H9 (cell line): ENCODE results near the gene VAV1. TPM values are rescaled to one million over a fixed set of nuclear protein-coding genes. Genes with fewer than 3 reads are reported as not detected.

ENCODE experiments used
- DNase-seq: peaks from one replicate; pipeline ENCODE4 v3.0.0-alpha.2; 2017
- H2AFZ ChIP-seq: one replicate; pipeline ENCODE4 v1.6.1; 2013; ENCODE audit warnings: mild to moderate bottlenecking, low read length, control low read depth, moderate library complexity
- H2AK5ac ChIP-seq: 2 replicates; pipeline ENCODE4 v1.6.1; 2013; ENCODE audit warnings: low read length, control low read depth, mixed read lengths; ENCODE audit not compliant: insufficient read length
- H2BK120ac ChIP-seq: one replicate; pipeline ENCODE4 v1.6.1; 2013; ENCODE audit warnings: low read depth, mild to moderate bottlenecking, low read length, control low read depth, inconsistent platforms; ENCODE audit not compliant: poor library complexity, severe bottlenecking
- H2BK12ac ChIP-seq: 2 replicates; pipeline ENCODE4 v1.6.1; 2013; ENCODE audit warnings: low read length, control low read depth, mixed read lengths, low read depth; ENCODE audit not compliant: insufficient read length
- H2BK15ac ChIP-seq: 2 replicates; pipeline ENCODE4 v1.6.1; 2013; ENCODE audit warnings: low read depth, low read length, control low read depth
- H2BK20ac ChIP-seq: one replicate; pipeline ENCODE4 v1.6.1; 2013; ENCODE audit warnings: low read depth, mild to moderate bottlenecking, low read length, control low read depth, inconsistent platforms; ENCODE audit not compliant: poor library complexity, severe bottlenecking
- H2BK5ac ChIP-seq: 2 replicates; pipeline ENCODE4 v1.6.1; 2013; ENCODE audit warnings: low read length, control low read depth, mixed read lengths; ENCODE audit not compliant: insufficient read length
- H3K14ac ChIP-seq: 2 replicates; pipeline ENCODE4 v1.6.1; 2013; ENCODE audit warnings: low read length, control low read depth; ENCODE audit not compliant: insufficient read depth
- H3K18ac ChIP-seq: 2 replicates; pipeline ENCODE4 v1.6.1; 2013; ENCODE audit warnings: low read depth, mild to moderate bottlenecking, mixed read lengths, low read length, control low read depth; ENCODE audit not compliant: insufficient read length
- H3K23ac ChIP-seq: 2 replicates; pipeline ENCODE4 v1.6.1; 2013; ENCODE audit warnings: low read length, control low read depth, mixed read lengths, low read depth; ENCODE audit not compliant: insufficient read length
- H3K23me2 ChIP-seq: 2 replicates; pipeline ENCODE4 v1.6.1; 2013; ENCODE audit warnings: low read depth, mild to moderate bottlenecking, mixed read lengths, low read length, control low read depth; ENCODE audit not compliant: insufficient read length, poor library complexity, severe bottlenecking
- H3K27ac ChIP-seq: 2 replicates; pipeline ENCODE4 v1.5.1; 2013; ENCODE audit warnings: low read length, control low read depth, mixed read lengths, low read depth; ENCODE audit not compliant: insufficient read length
- H3K27me3 ChIP-seq: 2 replicates; pipeline ENCODE4 v1.6.1; 2013; ENCODE audit warnings: low read length, control low read depth, inconsistent platforms; ENCODE audit not compliant: insufficient read depth
- H3K4ac ChIP-seq: 2 replicates; pipeline ENCODE4 v1.6.1; 2013; ENCODE audit warnings: low read depth, mild to moderate bottlenecking, control low read depth, inconsistent platforms, low read length, moderate library complexity
- H3K4me1 ChIP-seq: 2 replicates; pipeline ENCODE4 v1.6.1; 2013; ENCODE audit warnings: low read length, control low read depth, inconsistent platforms; ENCODE audit not compliant: insufficient read depth
- H3K4me2 ChIP-seq: 2 replicates; pipeline ENCODE4 v1.6.1; 2013; ENCODE audit warnings: low read length, control low read depth, mixed read lengths; ENCODE audit not compliant: insufficient read length, insufficient read depth
- H3K56ac ChIP-seq: 2 replicates; pipeline ENCODE4 v1.6.1; 2013; ENCODE audit warnings: low read depth, mild to moderate bottlenecking, mixed read lengths, low read length, control low read depth; ENCODE audit not compliant: insufficient read length
- H3K79me1 ChIP-seq: 2 replicates; pipeline ENCODE4 v1.6.1; 2013; ENCODE audit warnings: low read depth, mild to moderate bottlenecking, moderate library complexity, low read length, control low read depth, inconsistent platforms; ENCODE audit not compliant: insufficient read depth, poor library complexity, severe bottlenecking
- H3K79me2 ChIP-seq: 2 replicates; pipeline ENCODE4 v1.6.1; 2013; ENCODE audit warnings: low read length, control low read depth, inconsistent platforms; ENCODE audit not compliant: insufficient read depth
- H3K9ac ChIP-seq: 2 replicates; pipeline ENCODE4 v1.6.1; 2013; ENCODE audit warnings: low read length, control low read depth, mixed read lengths; ENCODE audit not compliant: insufficient read length; ENCODE audit errors: extremely low read depth
- H3K9me3 ChIP-seq: one replicate; pipeline ENCODE4 v1.6.1; 2013; ENCODE audit warnings: low read depth, low read length, inconsistent platforms; ENCODE audit not compliant: control insufficient read depth
- H3T11ph ChIP-seq: one replicate; pipeline ENCODE4 v1.6.1; 2013; ENCODE audit warnings: mild to moderate bottlenecking, low read length, control low read depth, inconsistent platforms
- H4K20me1 ChIP-seq: one replicate; pipeline ENCODE4 v1.6.1; 2013; ENCODE audit not compliant: control insufficient read depth, insufficient read length, insufficient read depth
- H4K5ac ChIP-seq: 2 replicates; pipeline ENCODE4 v1.6.1; 2013; ENCODE audit warnings: low read depth, mild to moderate bottlenecking, mixed read lengths, low read length, control low read depth; ENCODE audit not compliant: insufficient read length
- H4K8ac ChIP-seq: replicated peaks from 2 replicates; pipeline ENCODE4 v1.6.1; 2013; ENCODE audit warnings: low read length, control low read depth, mixed read lengths, low read depth; ENCODE audit not compliant: insufficient read length
- H4K91ac ChIP-seq: 2 replicates; pipeline ENCODE4 v1.6.1; 2013; ENCODE audit warnings: low read depth, mild to moderate bottlenecking, moderate library complexity, mixed read lengths, low read length, control low read depth; ENCODE audit not compliant: insufficient read length
- H3K27ac Mint-ChIP-seq, 3 experiments: 2 replicates in 2 of 3; 3 replicates in 1 of 3; pipeline ENCODE4 v1.8.0; 2020 to 2021; ENCODE audit warnings: mixed read lengths in 3 of 3, mild to moderate bottlenecking in 1 of 3, moderate library complexity in 1 of 3
- H3K27me3 Mint-ChIP-seq: 2 replicates; pipeline ENCODE4 v1.8.0; 2021; ENCODE audit warnings: low read depth, mild to moderate bottlenecking, moderate library complexity, mixed read lengths
- H3K36me3 Mint-ChIP-seq, 3 experiments: 2 replicates in 2 of 3; 3 replicates in 1 of 3; pipeline ENCODE4 v1.8.0; 2020 to 2021; ENCODE audit warnings: low read depth in 3 of 3, mixed read lengths in 3 of 3; ENCODE audit not compliant: insufficient read depth in 1 of 3
- H3K4me1 Mint-ChIP-seq, 2 experiments: 2 replicates each; pipeline ENCODE4 v1.8.0; 2020; ENCODE audit warnings: mixed read lengths in 2 of 2
- H3K4me3 Mint-ChIP-seq, 2 experiments: 2 replicates in 1 of 2; 3 replicates in 1 of 2; pipeline ENCODE4 v1.8.0; 2020 to 2021; ENCODE audit warnings: mild to moderate bottlenecking in 2 of 2, mixed read lengths in 2 of 2, moderate library complexity in 1 of 2
- H3K9me3 Mint-ChIP-seq, 2 experiments: 2 replicates in 1 of 2; 3 replicates in 1 of 2; pipeline ENCODE4 v1.8.0; 2020; ENCODE audit warnings: mild to moderate bottlenecking in 2 of 2, mixed read lengths in 2 of 2, moderate library complexity in 1 of 2
- WGBS: extraction: QIAGEN DNeasy Blood & Tissue Kit; methylation state at CpG from one replicate; pipeline ENCODE4 v1.1.7; 2013; ENCODE audit warnings: missing lambda C conversion rate, low lambda C conversion rate, mixed read lengths; ENCODE audit not compliant: insufficient read length; ENCODE audit errors: extremely low coverage; 5-methylcytosine and 5-hydroxymethylcytosine counted together
- total RNA-seq: library from RNA; stranded (reverse); gene quantifications from 2 replicates; pipeline ENCODE4 v1.2.1, GENCODE V29; 2021
- TF ChIP-seq, protein P1 (sequence below): fragments of 200-600 bp; sonication (generic); conservative IDR thresholded peaks from 3 replicates; pipeline ENCODE4 v1.8.0; 2021; ENCODE audit warnings: antibody characterized with exemption, mild to moderate bottlenecking

VAV1 gene
- total RNA-seq, 1 experiment from 2014 or later, result 0.90 TPM

DNA sequence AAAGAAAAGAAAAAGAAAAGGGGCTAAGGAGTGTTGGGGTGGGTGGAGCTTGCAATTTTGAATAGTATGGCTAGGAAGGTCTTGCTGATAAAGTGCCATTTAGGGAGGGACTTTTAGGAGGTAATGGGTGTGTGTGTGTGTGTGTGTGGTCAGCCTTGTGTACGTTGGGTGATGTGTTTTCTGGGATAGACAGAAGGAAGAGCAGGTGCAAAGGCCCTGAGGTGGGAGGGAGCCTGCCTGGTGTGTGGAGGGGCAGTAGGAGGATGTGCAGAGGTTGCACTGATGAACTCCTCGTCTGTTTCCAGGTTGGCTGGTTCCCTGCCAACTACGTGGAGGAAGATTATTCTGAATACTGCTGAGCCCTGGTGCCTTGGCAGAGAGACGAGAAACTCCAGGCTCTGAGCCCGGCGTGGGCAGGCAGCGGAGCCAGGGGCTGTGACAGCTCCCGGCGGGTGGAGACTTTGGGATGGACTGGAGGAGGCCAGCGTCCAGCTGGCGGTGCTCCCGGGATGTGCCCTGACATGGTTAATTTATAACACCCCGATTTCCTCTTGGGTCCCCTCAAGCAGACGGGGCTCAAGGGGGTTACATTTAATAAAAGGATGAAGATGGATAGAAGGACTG, 84.4 kb downstream of the VAV1 start:
- Mint-ChIP-seq H3K9me3 (peaks cover 2 to 49% of the 10 kb centered on the region in 2 experiments; a peak in 4 of 5 replicates), H3K4me3 (no peak overlapping the region), H3K27ac (no peak overlapping the region), H3K27me3 (peaks cover 7% of the 10 kb centered on the region), H3K4me1 (no peaks in the 10 kb centered on the region), H3K36me3 (no peaks in the 10 kb centered on the region)
- H2BK120ac ChIP-seq, result no peak overlapping the region
- WGBS, result no CpG with 5 or more reads among the region's 14 CpGs
- no peak overlapping the region for H3K18ac ChIP-seq
- no peak overlapping the region for H2BK15ac ChIP-seq
- no peaks in the 10 kb centered on the region for H4K20me1 ChIP-seq
- H4K8ac ChIP-seq, result no peak overlapping the region
- DNase-seq, result no peak
- H3K79me2 ChIP-seq, result no peaks in the 10 kb centered on the region
- no peak overlapping the region for H3K23ac ChIP-seq
- H3K79me1 ChIP-seq, result no peaks in the 10 kb centered on the region
- H2BK12ac ChIP-seq, result no peak overlapping the region
- no peak overlapping the region for H4K5ac ChIP-seq
- H3K4ac ChIP-seq, result no peak overlapping the region
- H3K27ac ChIP-seq, result no peak overlapping the region
- no peak overlapping the region for H3K9ac ChIP-seq
- no peaks in the 10 kb centered on the region for H3K9me3 ChIP-seq
- H3K23me2 ChIP-seq, result peaks cover 4% of the 10 kb centered on the region
- no peaks in the 10 kb centered on the region for H3K27me3 ChIP-seq
- TF ChIP-seq, protein P1, sequence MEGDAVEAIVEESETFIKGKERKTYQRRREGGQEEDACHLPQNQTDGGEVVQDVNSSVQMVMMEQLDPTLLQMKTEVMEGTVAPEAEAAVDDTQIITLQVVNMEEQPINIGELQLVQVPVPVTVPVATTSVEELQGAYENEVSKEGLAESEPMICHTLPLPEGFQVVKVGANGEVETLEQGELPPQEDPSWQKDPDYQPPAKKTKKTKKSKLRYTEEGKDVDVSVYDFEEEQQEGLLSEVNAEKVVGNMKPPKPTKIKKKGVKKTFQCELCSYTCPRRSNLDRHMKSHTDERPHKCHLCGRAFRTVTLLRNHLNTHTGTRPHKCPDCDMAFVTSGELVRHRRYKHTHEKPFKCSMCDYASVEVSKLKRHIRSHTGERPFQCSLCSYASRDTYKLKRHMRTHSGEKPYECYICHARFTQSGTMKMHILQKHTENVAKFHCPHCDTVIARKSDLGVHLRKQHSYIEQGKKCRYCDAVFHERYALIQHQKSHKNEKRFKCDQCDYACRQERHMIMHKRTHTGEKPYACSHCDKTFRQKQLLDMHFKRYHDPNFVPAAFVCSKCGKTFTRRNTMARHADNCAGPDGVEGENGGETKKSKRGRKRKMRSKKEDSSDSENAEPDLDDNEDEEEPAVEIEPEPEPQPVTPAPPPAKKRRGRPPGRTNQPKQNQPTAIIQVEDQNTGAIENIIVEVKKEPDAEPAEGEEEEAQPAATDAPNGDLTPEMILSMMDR, result no peak
- no peak overlapping the region for H3K56ac ChIP-seq
- H2AFZ ChIP-seq, result no peak overlapping the region
- H3K4me2 ChIP-seq, result no peak overlapping the region
- H2BK20ac ChIP-seq, result no peak overlapping the region
- no peak overlapping the region for H3T11ph ChIP-seq
- no peak overlapping the region for H3K14ac ChIP-seq
- H2AK5ac ChIP-seq, result no peak overlapping the region
- H4K91ac ChIP-seq, result no peak overlapping the region
- H3K4me1 ChIP-seq, result no peaks in the 10 kb centered on the region
- H2BK5ac ChIP-seq, result no peak overlapping the region
